HepG2 (cell line): ENCODE measurements around the gene CCDC124.

Source experiments
- CTCF ChIP-seq: sonication (generic); formaldehyde crosslinking; IDR thresholded peaks from 2 replicates; pipeline ENCODE4 v1.5.0; 2020; ENCODE audit warnings: mild to moderate bottlenecking, missing genetic modification reagents, moderate library complexity
- E2F5 ChIP-seq: sonication (generic); formaldehyde crosslinking; conservative IDR thresholded peaks from 2 replicates; pipeline ENCODE4 v1.4.0; 2020; ENCODE audit warnings: missing genetic modification reagents
- FLYWCH1 ChIP-seq: sonication (generic); formaldehyde crosslinking; IDR thresholded peaks from 2 replicates; pipeline ENCODE4 v1.8.1; 2023; ENCODE audit warnings: mild to moderate bottlenecking, missing genetic modification reagents
- NPAS2 ChIP-seq: sonication (generic); formaldehyde crosslinking; IDR thresholded peaks from 2 replicates; pipeline ENCODE4 v1.8.0; 2022; ENCODE audit warnings: mild to moderate bottlenecking, missing genetic modification reagents, borderline replicate concordance
- RAD21 ChIP-seq: fragments of 450-650 bp; formaldehyde crosslinking; IDR thresholded peaks from 2 replicates; pipeline ENCODE4 v1.5.0; 2020; ENCODE audit warnings: mild to moderate bottlenecking
- SKIL ChIP-seq: sonication (generic); formaldehyde crosslinking; IDR thresholded peaks from 2 replicates; pipeline ENCODE4 v1.8.0; 2022; ENCODE audit warnings: missing genetic modification reagents, mild to moderate bottlenecking, moderate library complexity, borderline replicate concordance
- STAT6 ChIP-seq: sonication (generic); formaldehyde crosslinking; IDR thresholded peaks from 2 replicates; pipeline ENCODE4 v1.4.0; 2020; ENCODE audit warnings: missing genetic modification reagents, mild to moderate bottlenecking, borderline replicate concordance
- TAF1 ChIP-seq: sonication (generic); formaldehyde crosslinking; IDR thresholded peaks from 2 replicates; pipeline ENCODE4 v1.4.0; 2020; ENCODE audit warnings: missing genetic modification reagents
- TBL1XR1 ChIP-seq: fragments of 150-350 bp; IDR thresholded peaks from 2 replicates; pipeline ENCODE4 v1.6.1; 2014; ENCODE audit warnings: borderline replicate concordance, low read length; ENCODE audit not compliant: partially characterized antibody
- ZBTB26 ChIP-seq: IDR thresholded peaks from 2 replicates; pipeline ENCODE4 v1.6.1; 2016; ENCODE audit warnings: missing compliant biosample characterization, missing genetic modification reagents, borderline replicate concordance
- ZBTB7A ChIP-seq: sonication (generic); formaldehyde crosslinking; IDR thresholded peaks from 2 replicates; pipeline ENCODE4 v1.8.0; 2022; ENCODE audit warnings: mild to moderate bottlenecking, missing genetic modification reagents
- ZNF34 ChIP-seq: sonication (generic); formaldehyde crosslinking; IDR thresholded peaks from 2 replicates; pipeline ENCODE4 v1.4.0; 2020; ENCODE audit warnings: mild to moderate bottlenecking, missing genetic modification reagents, borderline replicate concordance
- ZNF891 ChIP-seq: sonication (generic); formaldehyde crosslinking; IDR thresholded peaks from 2 replicates; pipeline ENCODE4 v1.5.0; 2020; ENCODE audit warnings: mild to moderate bottlenecking, missing genetic modification reagents

GRCh38 chr19:17915940-17916593 is 16.7 kb upstream of the CCDC124 start:
- TF ChIP-seq ZNF891 (CRISPR knock-in tag) (no peak), TBL1XR1 (no peak), STAT6 (CRISPR knock-in tag) (no peak), ZBTB7A (CRISPR knock-in tag) (no peak), ZBTB26 (CRISPR knock-in tag) (no peak), CTCF (CRISPR knock-in tag) (no peak), ZNF34 (CRISPR knock-in tag) (no peak), RAD21 (CRISPR knock-in tag) (no peak), TAF1 (CRISPR knock-in tag) (no peak), E2F5 (CRISPR knock-in tag) (no peak), NPAS2 (no peak), FLYWCH1 (CRISPR knock-in tag) (no peak), SKIL (CRISPR knock-in tag) (no peak)
